SKM-1 (cell line): ENCODE data around the gene SLC49A3.
"Not testable (repeated sequence)": the region's sequence is repeated elsewhere in the genome, so short reads cannot be mapped to it uniquely, and the experiment has no call there.

ENCODE experiments used
- DNase-seq: peaks from one replicate; lab custom pipeline; 2025; ENCODE audit not compliant: unreplicated experiment; lab: John Stamatoyannopoulos, UW

The SLC49A3 gene

GRCh38 chr4:722169-722725 lies 33.3 kb upstream of the SLC49A3 start:
- no peak for DNase-seq

- no peak for DNase-seq
Measured at GRCh38 chr4:721261-722168, 32.6 kb upstream of the SLC49A3 start.

DNA sequence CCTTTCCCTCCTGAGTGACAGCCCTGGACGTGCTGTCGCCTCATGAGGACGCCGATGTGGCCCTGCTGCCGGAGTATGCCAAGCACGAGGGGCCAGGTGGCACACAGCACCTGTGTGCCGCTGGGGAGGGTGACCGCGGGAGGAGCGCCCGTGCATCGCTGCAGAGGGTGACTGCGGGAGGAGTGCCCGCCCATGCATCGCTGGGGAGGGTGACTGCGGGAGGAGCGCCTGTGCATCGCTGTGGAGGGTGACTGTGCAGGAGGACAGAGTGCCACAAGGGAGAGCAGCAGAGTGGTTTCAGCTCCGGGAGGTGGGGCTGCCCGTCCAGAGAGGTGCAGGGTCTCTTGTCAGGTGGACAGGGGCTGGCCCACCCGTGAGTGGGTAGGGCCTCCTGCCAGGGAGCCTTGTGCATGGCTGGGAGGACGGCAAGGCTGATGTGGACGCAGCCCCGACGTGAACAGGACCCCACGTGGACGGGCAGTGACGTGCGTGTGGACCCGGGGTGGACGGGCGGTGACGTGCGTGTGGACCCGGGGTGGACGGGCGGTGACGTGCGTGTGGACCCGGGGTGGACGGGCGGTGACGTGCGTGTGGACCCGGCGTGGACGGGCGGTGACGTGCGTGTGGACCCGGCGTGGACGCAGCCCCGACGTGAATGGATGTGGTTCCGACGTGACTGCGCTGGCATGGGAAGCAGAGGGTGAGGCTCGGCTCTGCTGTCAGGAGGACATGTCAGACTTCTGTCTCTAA lies 31.3 kb upstream of the SLC49A3 start:
- DNase-seq = no peak

DNA sequence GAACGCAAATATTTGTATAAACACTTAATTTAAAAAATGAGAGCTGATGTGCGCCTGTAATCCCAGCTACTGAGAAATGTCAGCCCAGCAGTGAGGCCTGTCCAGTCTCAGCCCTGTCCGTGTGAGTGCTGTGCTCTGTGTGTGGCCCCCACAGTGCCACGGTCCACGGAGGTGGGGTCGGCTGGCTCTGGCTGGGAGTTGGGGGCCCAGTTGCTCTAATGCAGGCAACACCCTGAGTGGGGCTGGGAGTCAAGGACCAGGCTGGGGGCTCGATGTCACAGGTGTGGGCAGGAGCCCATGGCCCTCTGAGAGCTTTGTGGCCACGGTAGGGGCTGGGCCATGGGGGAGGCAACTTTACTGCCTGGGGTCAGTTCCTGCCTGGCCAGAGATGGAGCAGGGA lies 29.5 kb upstream of the SLC49A3 start:
- DNase-seq = no peak

DNA sequence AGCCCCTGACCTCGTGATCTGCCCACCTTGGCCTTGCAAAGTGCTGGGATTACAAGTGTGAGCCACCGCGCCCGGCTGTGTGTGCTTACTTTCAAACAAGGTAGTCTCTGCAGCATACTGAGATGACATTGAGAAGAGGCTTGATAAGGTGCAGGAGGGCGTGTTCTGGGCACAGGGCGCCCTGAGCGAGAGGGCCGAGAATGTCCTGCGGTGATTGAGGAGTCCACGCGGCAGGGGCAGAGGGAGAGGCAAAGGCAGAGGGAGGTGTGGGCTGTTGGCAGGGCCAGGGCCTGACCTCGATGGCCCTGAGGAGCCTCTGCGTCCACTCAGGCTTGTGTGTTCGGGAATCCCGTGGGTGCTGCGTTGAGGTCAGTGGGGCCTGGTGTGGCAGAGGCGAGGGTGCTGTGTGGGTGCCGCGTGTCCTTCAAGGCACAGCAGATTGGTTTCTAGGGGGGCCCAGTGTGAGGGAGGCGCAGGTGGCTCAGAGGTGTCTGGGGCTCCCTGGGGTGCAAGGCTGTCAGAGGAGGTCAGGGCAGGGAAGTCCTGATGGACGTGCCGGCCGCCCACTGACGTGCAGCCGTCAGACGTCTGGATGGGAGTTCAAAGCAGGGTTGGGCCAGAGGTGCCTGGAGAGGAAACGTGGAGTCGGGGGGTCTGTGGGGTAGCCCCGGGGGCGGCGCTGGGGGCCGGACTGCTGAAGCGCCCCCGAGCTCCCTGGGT lies 28.8 kb upstream of the SLC49A3 start:
- DNase-seq = no peak

- DNase-seq = no peak
Measured at GRCh38 chr4:714087-714486, 25.1 kb upstream of the SLC49A3 start.

DNA sequence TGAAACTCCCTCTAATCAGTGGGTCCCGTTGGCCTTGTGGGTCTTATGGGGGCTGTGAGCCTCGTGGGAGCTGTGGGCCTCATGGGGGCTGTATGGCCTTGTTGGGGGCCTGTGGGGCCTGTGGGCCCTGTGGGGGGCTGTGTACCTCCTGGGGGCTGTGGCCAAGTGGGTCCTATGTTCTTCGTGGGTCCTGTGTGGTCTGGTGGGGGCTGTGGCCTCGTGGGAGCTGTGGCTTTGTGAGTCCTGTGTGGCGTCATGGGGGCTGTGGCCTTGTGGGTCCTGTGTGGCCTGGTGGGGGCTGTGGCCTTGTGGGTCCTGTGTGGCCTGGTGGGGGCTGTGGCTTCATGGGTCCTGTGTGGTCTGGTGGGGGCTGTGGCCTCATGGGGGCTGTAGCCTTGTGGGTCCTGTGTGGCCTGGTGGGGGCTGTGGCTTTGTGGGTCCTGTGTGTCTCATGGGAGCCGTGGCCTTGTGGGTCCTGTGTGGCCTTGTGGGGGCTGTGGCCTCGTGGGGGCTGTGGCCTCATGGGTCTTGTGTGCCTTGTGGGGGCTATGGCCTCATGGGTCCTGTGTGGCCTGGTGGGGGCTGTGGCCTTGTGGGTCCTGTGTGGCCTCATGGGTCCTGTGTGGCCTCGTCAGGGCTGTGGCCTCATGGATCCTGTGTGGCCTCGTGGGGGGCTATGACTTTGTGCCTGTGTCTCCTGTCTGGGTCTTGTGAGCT lies 24.1 kb upstream of the SLC49A3 start:
- no peak for DNase-seq

DNA sequence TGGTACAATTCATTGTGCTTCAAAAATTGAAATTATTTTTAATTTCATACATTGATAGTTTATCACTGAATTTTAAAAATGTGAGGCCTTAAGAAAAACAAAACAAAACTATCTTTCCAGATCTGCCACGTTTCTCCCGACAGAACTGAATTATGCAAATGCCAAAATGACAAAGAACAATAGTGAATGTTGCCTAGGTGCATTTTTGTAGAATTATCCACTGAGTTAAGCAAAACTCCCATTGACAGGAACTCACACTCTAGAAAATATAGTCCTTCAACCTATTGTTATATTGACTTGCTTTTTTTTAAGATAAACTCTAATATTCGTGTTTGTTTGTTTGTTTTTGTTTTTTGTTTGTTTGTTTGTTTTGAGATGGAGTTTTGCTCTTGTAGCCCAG lies 23.1 kb upstream of the SLC49A3 start:
- DNase-seq = no peak

- no peak for DNase-seq
Measured at GRCh38 chr4:710916-711315, 22.0 kb upstream of the SLC49A3 start.

DNA sequence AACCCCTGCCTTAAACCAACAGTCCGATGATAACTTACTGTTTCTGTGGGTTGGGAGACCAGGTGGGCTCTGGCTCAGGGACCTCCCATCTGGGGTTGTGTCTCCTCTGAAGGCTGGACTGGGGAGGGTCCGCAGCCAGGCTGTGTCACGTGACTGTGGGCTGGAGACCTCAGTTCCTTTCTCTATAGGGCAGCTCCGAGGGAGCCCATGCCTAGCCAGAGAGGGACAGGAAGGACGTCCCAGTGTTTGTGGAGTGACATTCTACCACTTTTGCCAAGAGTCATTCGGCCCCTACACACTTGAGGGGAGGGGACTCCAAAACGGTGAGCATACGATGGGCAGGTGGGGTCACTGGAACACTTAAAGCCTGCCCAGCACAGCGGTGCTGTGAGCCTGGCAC lies 21.2 kb upstream of the SLC49A3 start:
- no peak for DNase-seq

DNA sequence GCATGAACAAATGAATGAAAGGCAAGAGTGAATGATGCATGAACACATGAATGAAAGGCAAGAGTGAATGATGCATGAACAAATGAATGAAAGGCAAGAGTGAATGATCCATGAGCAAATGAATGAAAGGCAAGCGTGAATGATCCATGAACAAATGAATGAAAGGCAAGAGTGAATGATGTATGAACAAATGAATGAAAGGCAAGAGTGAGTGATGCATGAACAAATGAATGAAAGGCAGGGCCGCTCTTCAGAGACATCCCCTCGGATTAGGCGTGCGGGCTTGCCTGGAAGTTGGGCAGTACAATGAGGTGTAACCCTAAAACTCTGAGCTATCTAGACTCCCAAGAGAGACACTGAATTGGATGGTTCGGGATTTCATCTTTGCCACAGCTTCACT lies 20.4 kb upstream of the SLC49A3 start:
- no peak for DNase-seq

DNA sequence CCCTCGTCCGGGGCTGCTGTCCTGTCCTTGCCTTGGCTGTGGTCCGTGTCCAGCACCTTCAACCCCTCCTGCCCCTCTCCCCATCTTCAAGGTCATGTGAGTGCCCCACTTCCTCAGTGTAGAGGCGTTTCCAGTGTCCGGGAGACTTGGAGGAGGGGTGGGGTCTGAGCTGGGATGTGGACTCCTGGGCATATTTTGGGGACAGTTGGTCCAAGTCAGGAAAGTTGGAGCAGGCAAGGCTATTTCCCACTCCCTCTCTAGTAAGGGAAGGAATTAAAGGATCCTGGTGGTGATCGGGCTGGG lies 19.6 kb upstream of the SLC49A3 start:
- no peak for DNase-seq

- DNase-seq = no peak
Measured at GRCh38 chr4:707929-708630, 19.1 kb upstream of the SLC49A3 start.

- DNase-seq = no peak
Measured at GRCh38 chr4:706834-707598, 18.1 kb upstream of the SLC49A3 start.

DNA sequence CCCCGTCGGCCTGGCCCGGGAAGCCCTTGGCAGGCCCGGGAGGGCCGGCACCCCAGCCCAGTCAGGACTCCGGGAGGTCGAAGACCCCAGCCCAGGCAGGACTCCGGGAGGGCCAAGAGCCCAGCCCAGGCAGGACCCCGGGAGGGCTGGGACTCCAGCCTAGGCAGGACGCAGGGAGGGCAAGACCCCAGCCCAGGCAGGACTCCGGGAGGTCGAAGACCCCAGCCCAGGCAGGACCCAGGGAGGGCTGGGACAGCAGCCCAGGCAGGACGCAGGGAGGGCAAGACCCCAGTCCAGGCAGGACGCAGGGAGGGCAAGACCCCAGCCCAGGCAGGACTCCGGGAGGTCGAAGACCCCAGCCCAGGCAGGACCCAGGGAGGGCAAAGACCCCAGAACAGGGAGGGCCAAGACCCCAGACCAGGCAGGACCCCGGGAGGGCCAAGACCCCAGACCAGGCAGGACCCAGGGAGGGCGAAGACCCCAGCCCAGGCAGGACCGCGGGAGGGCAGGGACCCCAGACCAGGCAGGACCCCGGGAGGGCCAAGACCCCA lies 17.2 kb upstream of the SLC49A3 start:
- not testable (repeated sequence) for DNase-seq

- DNase-seq = peak; percentile 92
Measured at GRCh38 chr4:705278-706082, 16.5 kb upstream of the SLC49A3 start, which contains the start of gene PCGF3. Gene PCGF3, plus strand, starts transcription at chr4:705832. Its CDS starts 27,849 bp downstream, at chr4:733681.

- DNase-seq = no peak
Measured at GRCh38 chr4:704971-705277, 16.0 kb upstream of the SLC49A3 start.

DNA sequence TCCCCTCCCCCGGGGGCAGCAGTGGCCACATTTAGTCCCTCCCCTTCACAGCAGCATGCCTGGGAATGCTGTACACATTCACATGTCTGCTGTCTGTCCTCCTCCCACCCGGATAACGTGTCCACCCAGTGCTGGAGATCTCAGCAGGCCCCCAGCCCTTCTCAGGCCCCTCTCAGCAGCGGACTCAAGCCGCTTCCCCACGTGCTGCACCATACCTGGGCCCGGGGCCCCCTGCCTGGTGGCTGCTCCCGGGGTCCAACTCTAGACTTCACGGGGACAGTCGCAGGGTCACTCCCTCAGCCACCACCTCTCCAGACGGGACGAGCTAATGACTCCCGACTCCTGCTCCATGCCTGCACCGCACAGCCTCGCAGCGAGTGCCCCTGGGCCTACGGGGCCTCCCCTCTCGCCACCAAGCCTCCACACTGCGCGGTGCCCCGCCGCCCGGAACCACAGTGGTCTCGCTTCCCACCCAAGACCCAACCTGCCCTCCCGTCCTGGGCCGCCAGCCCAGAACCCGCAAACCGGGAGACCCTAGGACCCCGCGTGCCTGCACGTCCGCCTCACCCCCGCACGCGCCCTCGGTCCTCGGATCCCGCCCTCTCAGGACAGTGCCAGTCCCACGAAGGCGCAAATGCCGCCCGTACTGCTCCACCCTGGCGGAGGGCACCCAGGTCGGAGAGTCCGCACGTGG lies 15.4 kb upstream of the SLC49A3 start:
- no peak for DNase-seq
